ENCODE data around the gene IRF9.

The IRF9 gene

GRCh38 chr14:24115422-24116127 is 45.5 kb upstream of the IRF9 start:
- peak; percentile 16 for DNase-seq (ENCODE audit: extremely low spot score)
- TF ChIP-seq HDGF (IDR thresholded peaks at IDR 0.05; ENCODE audit: borderline replicate concordance), result no peak
- TF ChIP-seq SP1 (IDR thresholded peaks at IDR 0.05), result no peak
- TF ChIP-seq BHLHE40 (IDR thresholded peaks at IDR 0.05; ENCODE audit: borderline replicate concordance), result no peak
- TF ChIP-seq LEF1 (IDR thresholded peaks at IDR 0.05; ENCODE audit: borderline replicate concordance), result no peak
- TF ChIP-seq SUZ12 (IDR thresholded peaks at IDR 0.05), result no peak
- TF ChIP-seq NFRKB (IDR thresholded peaks at IDR 0.05), result no peak
- no peak for TF ChIP-seq PKNOX1 (IDR thresholded peaks at IDR 0.05)
- no peak for TF ChIP-seq FOXK2 (IDR thresholded peaks at IDR 0.05)
- TF ChIP-seq FOXM1 (IDR thresholded peaks at IDR 0.05; ENCODE audit: borderline replicate concordance), result no peak
- no peak for TF ChIP-seq ELF4 (IDR thresholded peaks at IDR 0.05)
- no peak for TF ChIP-seq ZNF384 (IDR thresholded peaks at IDR 0.05)
- CTCF ChIA-PET, result interaction anchor here (0.7 to 3.9 kb wide), 6 partner anchors 24 to 303 kb away, joined by 3 to 30 read pairs (median 4); partner anchors contain the start of genes IRF9 and RNF31
- POLR2A ChIA-PET, result interaction anchor here (0.9 to 4.6 kb wide), 23 partner anchors 8 to 794 kb away, joined by 3 to 65 read pairs (median 13); partner anchors contain the start of genes EMC9, IPO4, PCK2 and PSME1

- CTCF ChIA-PET, result interaction anchor here (0.6 to 3.9 kb wide), 4 partner anchors 8 to 59 kb away, joined by 3 to 30 read pairs (median 3); partner anchors contain the start of genes IRF9 and PSME1
- POLR2A ChIA-PET, result interaction anchor here (1.1 to 4.6 kb wide), 7 partner anchors 20 to 30 kb away, joined by 3 to 56 read pairs (median 12); partner anchors contain the start of genes EMC9, PCK2, PSME1 and PSME2
- no peak for TF ChIP-seq NFRKB (IDR thresholded peaks at IDR 0.05)
- TF ChIP-seq SUZ12 (IDR thresholded peaks at IDR 0.05), result no peak
- no peak for TF ChIP-seq L3MBTL2 (conservative IDR thresholded peaks at IDR 0.05)
- no peak for TF ChIP-seq FOXM1 (IDR thresholded peaks at IDR 0.05; ENCODE audit: borderline replicate concordance)
- TF ChIP-seq ELF4 (IDR thresholded peaks at IDR 0.05), result no peak
- no peak for TF ChIP-seq ARNT (IDR thresholded peaks at IDR 0.05)
- no peak for TF ChIP-seq BHLHE40 (IDR thresholded peaks at IDR 0.05; ENCODE audit: borderline replicate concordance)
- no peak for TF ChIP-seq FOXK2 (IDR thresholded peaks at IDR 0.05)
- TF ChIP-seq TARDBP (IDR thresholded peaks at IDR 0.05), result no peak
- no peak for TF ChIP-seq ZNF384 (IDR thresholded peaks at IDR 0.05)
- TF ChIP-seq PKNOX1 (IDR thresholded peaks at IDR 0.05), result no peak
- TF ChIP-seq FOXA1 (IDR thresholded peaks at IDR 0.05), result no peak
- no peak for TF ChIP-seq CTBP1 (IDR thresholded peaks at IDR 0.05; ENCODE audit: borderline replicate concordance)
- no peak for TF ChIP-seq HDGF (IDR thresholded peaks at IDR 0.05; ENCODE audit: borderline replicate concordance)
- TF ChIP-seq SP1 (IDR thresholded peaks at IDR 0.05), result no peak
- no peak for TF ChIP-seq LEF1 (IDR thresholded peaks at IDR 0.05; ENCODE audit: borderline replicate concordance)
- DNase-seq (ENCODE audit: extremely low spot score), result no peak
These were observed 44.8 kb upstream of the IRF9 start for GRCh38 chr14:24116128-24116814.

GRCh38 chr14:24117179-24117578 is 43.9 kb upstream of the IRF9 start:
- no peak for DNase-seq (ENCODE audit: extremely low spot score)
- TF ChIP-seq L3MBTL2 (conservative IDR thresholded peaks at IDR 0.05) (no peak), PKNOX1 (IDR thresholded peaks at IDR 0.05) (no peak), TARDBP (IDR thresholded peaks at IDR 0.05) (no peak), SUZ12 (IDR thresholded peaks at IDR 0.05) (no peak), LEF1 (IDR thresholded peaks at IDR 0.05; ENCODE audit: borderline replicate concordance) (no peak), SP1 (IDR thresholded peaks at IDR 0.05) (no peak), HDGF (IDR thresholded peaks at IDR 0.05; ENCODE audit: borderline replicate concordance) (no peak), FOXM1 (IDR thresholded peaks at IDR 0.05; ENCODE audit: borderline replicate concordance) (no peak), CTBP1 (IDR thresholded peaks at IDR 0.05; ENCODE audit: borderline replicate concordance) (no peak), BHLHE40 (IDR thresholded peaks at IDR 0.05; ENCODE audit: borderline replicate concordance) (no peak), ELF4 (IDR thresholded peaks at IDR 0.05) (no peak), FOXK2 (IDR thresholded peaks at IDR 0.05) (no peak), ZNF384 (IDR thresholded peaks at IDR 0.05) (no peak), ARNT (IDR thresholded peaks at IDR 0.05) (no peak)
- ChIA-PET CTCF (interaction anchor here (0.6 to 1.0 kb wide), 3 partner anchors 9 to 130 kb away, joined by 3 to 5 read pairs (median 3); partner anchors contain the start of gene PSME1), POLR2A (interaction anchor here (1.1 to 4.6 kb wide), 5 partner anchors 19 to 29 kb away, joined by 3 to 56 read pairs (median 6); partner anchors contain the start of genes EMC9, PCK2, PSME1 and PSME2)

- TF ChIP-seq SP1 (IDR thresholded peaks at IDR 0.05), result no peak
- no peak for TF ChIP-seq L3MBTL2 (conservative IDR thresholded peaks at IDR 0.05)
- TF ChIP-seq ZNF384 (IDR thresholded peaks at IDR 0.05), result no peak
- no peak for TF ChIP-seq HDGF (IDR thresholded peaks at IDR 0.05; ENCODE audit: borderline replicate concordance)
- TF ChIP-seq FOXA1 (IDR thresholded peaks at IDR 0.05), result no peak
- no peak for TF ChIP-seq ARNT (IDR thresholded peaks at IDR 0.05)
- no peak for TF ChIP-seq FOXM1 (IDR thresholded peaks at IDR 0.05; ENCODE audit: borderline replicate concordance)
- no peak for TF ChIP-seq ELF4 (IDR thresholded peaks at IDR 0.05)
- no peak for TF ChIP-seq SUZ12 (IDR thresholded peaks at IDR 0.05)
- TF ChIP-seq NFRKB (IDR thresholded peaks at IDR 0.05), result no peak
- TF ChIP-seq CTBP1 (IDR thresholded peaks at IDR 0.05; ENCODE audit: borderline replicate concordance), result no peak
- no peak for TF ChIP-seq BHLHE40 (IDR thresholded peaks at IDR 0.05; ENCODE audit: borderline replicate concordance)
- no peak for TF ChIP-seq TARDBP (IDR thresholded peaks at IDR 0.05)
- no peak for TF ChIP-seq LEF1 (IDR thresholded peaks at IDR 0.05; ENCODE audit: borderline replicate concordance)
- TF ChIP-seq PKNOX1 (IDR thresholded peaks at IDR 0.05), result no peak
- no peak for TF ChIP-seq FOXK2 (IDR thresholded peaks at IDR 0.05)
- ChIA-PET CTCF (no interaction called here), POLR2A (no interaction called here)
- DNase-seq (ENCODE audit: extremely low spot score), result no peak
These were observed 41.4 kb upstream of the IRF9 start for GRCh38 chr14:24119691-24120090.
